HCT116 (cell line): ENCODE data around the gene POU2AF2. TPM values are rescaled to one million over a fixed set of nuclear protein-coding genes. Genes with fewer than 3 reads are reported as not detected.

Experiments used
- ATAC-seq: fragments of 200-7000 bp; cut with Tn5 transposase; 2 replicates; pipeline ENCODE4 v1.9.1; 2020; ENCODE audit warnings: mild to moderate bottlenecking, moderate library complexity
- BruUV-seq: library from RNA; stranded (reverse); fragments of 400-500 nt; replicated peaks from 2 replicates; lab custom pipeline; 2021; lab: Mats Ljungman, UMichigan
- CTCF ChIA-PET: fragments of 300-600 bp; sonication (Branson Sonifier 250); formaldehyde crosslinking; loops from one replicate; lab custom pipeline; 2021; ENCODE audit warnings: antibody characterized with exemption; lab: Charles Lee
- POLR2A ChIA-PET: fragments of 300-600, 350-600 bp; sonication (Branson Sonifier 250); formaldehyde crosslinking; loops from one replicate; lab custom pipeline; 2021; ENCODE audit warnings: antibody characterized with exemption; lab: Charles Lee
- RAD21 ChIA-PET, 2 experiments: fragments of 300-600 bp; sonication (Branson Sonifier 250); formaldehyde crosslinking; loops; one replicate each; lab custom pipeline; 2023; ENCODE audit warnings: low total read pairs in 2 of 2; ENCODE audit not compliant: uncharacterized antibody in 2 of 2, unreplicated experiment in 2 of 2, low non-redundant PET in 1 of 2; lab: Charles Lee
- DNase-seq: peaks from one replicate; pipeline ENCODE4 v3.0.0-alpha.2; 2010; ENCODE audit warnings: low read depth, low spot score
- H2AFZ ChIP-seq: fragments of 200-600 bp; shearing (Covaris generic), sonication (generic); 2 replicates; pipeline ENCODE4 v1.6.1; 2017; ENCODE audit warnings: low read depth, mixed run types, mixed read lengths, antibody characterized with exemption, low read length; ENCODE audit not compliant: poor library complexity, severe bottlenecking
- H3K27ac ChIP-seq: 2 replicates; pipeline ENCODE4 v1.5.1; 2012; ENCODE audit warnings: low read depth, low read length
- H3K27me3 ChIP-seq: fragments of 200-600 bp; sonication (generic); 2 replicates; pipeline ENCODE4 v1.6.1; 2016; ENCODE audit warnings: mixed run types, low read length, mixed read lengths; ENCODE audit not compliant: insufficient read depth
- H3K36me3 ChIP-seq, 2 experiments: fragments of 200-500 bp in 1 of 2; fragments of 200-600 bp in 1 of 2; sonication (Bioruptor generic) in 1 of 2; sonication (generic) in 1 of 2; 2 replicates each; pipeline versions ENCODE4 v1.5.1 to v1.6.1; 2014 to 2016; ENCODE audit warnings: low read length in 2 of 2, inconsistent platforms in 1 of 2, mixed read lengths in 1 of 2, mixed run types in 1 of 2; ENCODE audit not compliant: insufficient read depth in 2 of 2, control insufficient read depth in 1 of 2
- H3K4me1 ChIP-seq, 2 experiments: fragments of 200-600 bp in 1 of 2; sonication (generic) in 1 of 2; 2 replicates each; pipeline versions ENCODE4 v1.5.1 to v1.6.1; 2012 to 2017; ENCODE audit warnings: low read length in 2 of 2, inconsistent platforms in 1 of 2, mild to moderate bottlenecking in 1 of 2, mixed read lengths in 1 of 2, mixed run types in 1 of 2, moderate library complexity in 1 of 2; ENCODE audit not compliant: insufficient read depth in 2 of 2, control insufficient read depth in 1 of 2
- H3K4me2 ChIP-seq: fragments of 200-600 bp; sonication (generic); 2 replicates; pipeline ENCODE4 v1.6.1; 2017; ENCODE audit warnings: mixed run types, low read length, mixed read lengths
- H3K4me3 ChIP-seq, 2 experiments: fragments of 200-600 bp in 1 of 2; sonication (generic) in 1 of 2; replicated peaks in 1 of 2; 2 replicates each; pipeline ENCODE4 v1.5.1; 2011 to 2016; ENCODE audit warnings: low read length in 2 of 2, control low read depth in 1 of 2, low read depth in 1 of 2, mild to moderate bottlenecking in 1 of 2, mixed read lengths in 1 of 2, mixed run types in 1 of 2
- H3K79me2 ChIP-seq: fragments of 200-600 bp; sonication (generic); 2 replicates; pipeline ENCODE4 v1.6.1; 2017; ENCODE audit warnings: mild to moderate bottlenecking, mixed run types, low read length, moderate library complexity, mixed read lengths; ENCODE audit not compliant: insufficient read depth
- H3K9ac ChIP-seq: fragments of 200-600 bp; sonication (generic); 2 replicates; pipeline ENCODE4 v1.6.1; 2016; ENCODE audit warnings: low read length, mixed read lengths
- H3K9me2 ChIP-seq: fragments of 200-600 bp; sonication (generic), shearing (Covaris generic); 2 replicates; pipeline ENCODE4 v1.6.1; 2017; ENCODE audit warnings: mixed run types, mild to moderate bottlenecking, moderate library complexity; ENCODE audit not compliant: insufficient read depth
- H3K9me3 ChIP-seq, 2 experiments: fragments of 200-500 bp in 1 of 2; fragments of 200-600 bp in 1 of 2; sonication (Bioruptor generic) in 1 of 2; sonication (generic) in 1 of 2; 2 replicates each; pipeline ENCODE4 v1.6.1; 2014 to 2017; ENCODE audit warnings: low read length in 2 of 2, mixed read lengths in 2 of 2, inconsistent platforms in 1 of 2, low read depth in 1 of 2, mild to moderate bottlenecking in 1 of 2, mixed run types in 1 of 2, moderate library complexity in 1 of 2; ENCODE audit not compliant: control insufficient read depth in 1 of 2, insufficient read depth in 1 of 2
- H4K20me1 ChIP-seq: fragments of 200-600 bp; sonication (generic), shearing (Covaris generic); 2 replicates; pipeline ENCODE4 v1.6.1; 2017; ENCODE audit warnings: mixed run types, mild to moderate bottlenecking, moderate library complexity; ENCODE audit not compliant: insufficient read depth
- ATF3 ChIP-seq: IDR thresholded peaks from 2 replicates; pipeline ENCODE4 v1.6.1; 2012
- CBX3 ChIP-seq: IDR thresholded peaks from 2 replicates; pipeline ENCODE4 v1.6.1; 2012; ENCODE audit warnings: low read depth
- CEBPB ChIP-seq: IDR thresholded peaks from 2 replicates; pipeline ENCODE4 v1.6.1; 2012; ENCODE audit warnings: low read depth
- EGR1 ChIP-seq: IDR thresholded peaks from 2 replicates; pipeline ENCODE4 v1.6.1; 2012; ENCODE audit warnings: low read depth
- ELF1 ChIP-seq: IDR thresholded peaks from 2 replicates; pipeline ENCODE4 v1.6.1; 2012; ENCODE audit warnings: low read depth, borderline replicate concordance
- FOSL1 ChIP-seq: IDR thresholded peaks from 2 replicates; pipeline ENCODE4 v1.6.1; 2012; ENCODE audit warnings: low read depth
- JUND ChIP-seq: IDR thresholded peaks from 2 replicates; pipeline ENCODE4 v1.6.1; 2012
- POLR2A ChIP-seq: IDR thresholded peaks from 2 replicates; pipeline ENCODE4 v1.7.0; 2011; ENCODE audit warnings: borderline replicate concordance; ENCODE audit not compliant: insufficient read depth, insufficient read length; ENCODE audit errors: extremely low read depth
- POLR2AphosphoS5 ChIP-seq: IDR thresholded peaks from 2 replicates; pipeline ENCODE4 v1.6.1; 2011; ENCODE audit warnings: mild to moderate bottlenecking, low read depth, low read length, moderate library complexity
- RAD21 ChIP-seq: IDR thresholded peaks from 2 replicates; pipeline ENCODE4 v1.6.1; 2012; ENCODE audit warnings: low read depth, mild to moderate bottlenecking
- SIN3A ChIP-seq: IDR thresholded peaks from 2 replicates; pipeline ENCODE4 v1.6.1; 2012; ENCODE audit warnings: low read depth
- SRF ChIP-seq: IDR thresholded peaks from 2 replicates; pipeline ENCODE4 v1.6.1; 2012; ENCODE audit warnings: low read depth
- TCF7L2 ChIP-seq: IDR thresholded peaks from 2 replicates; pipeline ENCODE4 v1.7.0; 2011; ENCODE audit warnings: borderline replicate concordance, inconsistent platforms; ENCODE audit not compliant: insufficient read depth, insufficient read length; ENCODE audit errors: extremely low read depth
- YY1 ChIP-seq: IDR thresholded peaks from 2 replicates; pipeline ENCODE4 v1.6.1; 2011; ENCODE audit warnings: low read length, low read depth, moderate library complexity, mild to moderate bottlenecking; ENCODE audit not compliant: insufficient replicate concordance; ENCODE audit errors: extremely low read depth
- ZFX ChIP-seq: fragments of 450-650 bp; IDR thresholded peaks from 2 replicates; pipeline ENCODE4 v1.6.1; 2017
- ZNF274 ChIP-seq: fragments of 200-500 bp; sonication (Bioruptor generic); IDR thresholded peaks from 2 replicates; pipeline ENCODE4 v1.6.1; 2014; ENCODE audit warnings: mild to moderate bottlenecking, low read depth, low read length, inconsistent platforms
- intact Hi-C: fragments of 100-400 bp; cut with micrococcal nuclease; formaldehyde crosslinking; loops from 2 replicates; pipeline ENCODE4 v1.10.0; 2022
- total RNA-seq: library from RNA; stranded (reverse); gene quantifications from one replicate; pipeline ENCODE4 v1.2.1, GENCODE V29; 2021; ENCODE audit not compliant: unreplicated experiment
- TF ChIP-seq, protein P1 (sequence below): IDR thresholded peaks from 2 replicates; pipeline ENCODE4 v1.6.1; 2012
- TF ChIP-seq, protein P2 (sequence below): IDR thresholded peaks from 2 replicates; pipeline ENCODE4 v1.6.1; 2012; ENCODE audit warnings: low read depth
- TF ChIP-seq, protein P3 (sequence below), 3 experiments: fragments of 200-600 bp in 1 of 3; sonication (generic) in 1 of 3; IDR thresholded peaks in 2 of 3; conservative IDR thresholded peaks in 1 of 3; 2 replicates each; pipeline ENCODE4 v1.5.1; 2012 to 2017; ENCODE audit warnings: low read depth in 2 of 3, low read length in 2 of 3, antibody characterized with exemption in 1 of 3, borderline replicate concordance in 1 of 3, control low read depth in 1 of 3, mild to moderate bottlenecking in 1 of 3, mixed read lengths in 1 of 3, mixed run types in 1 of 3, moderate library complexity in 1 of 3; ENCODE audit not compliant: insufficient read depth in 1 of 3
- TF ChIP-seq, protein P4 (sequence below): IDR thresholded peaks from 2 replicates; pipeline ENCODE4 v1.6.1; 2011; ENCODE audit warnings: mild to moderate bottlenecking, low read length, moderate library complexity; ENCODE audit not compliant: insufficient replicate concordance; ENCODE audit errors: extremely low read depth

Gene POU2AF2
- total RNA-seq, 1 experiment from 2014 or later = not detected

DNA sequence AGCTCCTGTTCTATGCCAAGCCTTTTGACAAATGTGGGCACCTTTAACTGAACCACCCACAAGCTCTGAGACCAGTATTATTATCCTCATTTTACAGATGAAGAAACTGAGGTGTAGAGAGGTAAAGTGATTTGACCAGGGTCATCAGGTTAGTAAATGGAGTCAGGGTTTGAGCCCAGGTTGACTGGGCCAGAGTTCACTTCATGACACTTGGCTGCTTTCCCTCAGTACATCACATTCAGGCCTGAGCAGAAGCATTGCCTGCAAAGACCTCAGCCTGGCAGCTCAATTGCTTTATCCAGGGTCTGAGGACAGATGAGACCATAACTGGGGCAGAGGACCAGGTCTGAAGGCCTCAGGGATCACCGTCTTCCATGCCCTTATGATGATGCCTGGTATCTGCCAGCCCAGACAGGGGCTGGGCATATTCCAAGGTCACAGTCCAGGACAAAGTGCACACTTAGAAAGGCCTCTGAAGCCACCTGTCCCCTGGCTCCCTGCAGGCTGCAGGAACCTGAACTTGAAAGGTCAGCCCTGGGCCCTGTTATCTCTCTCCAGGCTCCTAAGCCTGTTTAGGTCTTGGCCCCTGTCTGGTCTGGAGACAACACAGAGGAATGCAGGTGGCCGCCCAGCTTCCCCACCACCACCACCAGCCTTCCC is 84.8 kb downstream of the POU2AF2 start:
- CTCF ChIA-PET = no interaction called here
- Histone ChIP-seq H3K9me3 (no peaks in the 10 kb centered on the region), H3K36me3 (no peaks in the 10 kb centered on the region), H3K27me3 (peaks cover 5% of the 10 kb centered on the region; the same call in 1 of the 2 replicates), H3K4me3 (no peak overlapping the region), H3K27ac (no peak overlapping the region), H3K4me1 (no peaks in the 10 kb centered on the region), H3K4me2 (no peak overlapping the region), H3K9ac (no peak overlapping the region), H3K9me2 (no peaks in the 10 kb centered on the region), H2AFZ (no peak overlapping the region), H3K79me2 (no peaks in the 10 kb centered on the region), H4K20me1 (no peaks in the 10 kb centered on the region)
- DNase-seq (no peak), ATAC-seq (no peak)
- RAD21 ChIA-PET = no interaction called here
- TF ChIP-seq ATF3 (no peak), TCF7L2 (no peak), SRF (no peak), RAD21 (no peak), ELF1 (no peak), FOSL1 (no peak), ZNF274 (no peak), SIN3A (no peak), CEBPB (no peak), EGR1 (no peak), YY1 (no peak), JUND (no peak), POLR2A (no peak), POLR2AphosphoS5 (no peak), ZFX (no peak), CBX3 (no peak)
- TF ChIP-seq, protein P1, sequence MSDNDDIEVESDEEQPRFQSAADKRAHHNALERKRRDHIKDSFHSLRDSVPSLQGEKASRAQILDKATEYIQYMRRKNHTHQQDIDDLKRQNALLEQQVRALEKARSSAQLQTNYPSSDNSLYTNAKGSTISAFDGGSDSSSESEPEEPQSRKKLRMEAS = no peak
- TF ChIP-seq, protein P2, sequence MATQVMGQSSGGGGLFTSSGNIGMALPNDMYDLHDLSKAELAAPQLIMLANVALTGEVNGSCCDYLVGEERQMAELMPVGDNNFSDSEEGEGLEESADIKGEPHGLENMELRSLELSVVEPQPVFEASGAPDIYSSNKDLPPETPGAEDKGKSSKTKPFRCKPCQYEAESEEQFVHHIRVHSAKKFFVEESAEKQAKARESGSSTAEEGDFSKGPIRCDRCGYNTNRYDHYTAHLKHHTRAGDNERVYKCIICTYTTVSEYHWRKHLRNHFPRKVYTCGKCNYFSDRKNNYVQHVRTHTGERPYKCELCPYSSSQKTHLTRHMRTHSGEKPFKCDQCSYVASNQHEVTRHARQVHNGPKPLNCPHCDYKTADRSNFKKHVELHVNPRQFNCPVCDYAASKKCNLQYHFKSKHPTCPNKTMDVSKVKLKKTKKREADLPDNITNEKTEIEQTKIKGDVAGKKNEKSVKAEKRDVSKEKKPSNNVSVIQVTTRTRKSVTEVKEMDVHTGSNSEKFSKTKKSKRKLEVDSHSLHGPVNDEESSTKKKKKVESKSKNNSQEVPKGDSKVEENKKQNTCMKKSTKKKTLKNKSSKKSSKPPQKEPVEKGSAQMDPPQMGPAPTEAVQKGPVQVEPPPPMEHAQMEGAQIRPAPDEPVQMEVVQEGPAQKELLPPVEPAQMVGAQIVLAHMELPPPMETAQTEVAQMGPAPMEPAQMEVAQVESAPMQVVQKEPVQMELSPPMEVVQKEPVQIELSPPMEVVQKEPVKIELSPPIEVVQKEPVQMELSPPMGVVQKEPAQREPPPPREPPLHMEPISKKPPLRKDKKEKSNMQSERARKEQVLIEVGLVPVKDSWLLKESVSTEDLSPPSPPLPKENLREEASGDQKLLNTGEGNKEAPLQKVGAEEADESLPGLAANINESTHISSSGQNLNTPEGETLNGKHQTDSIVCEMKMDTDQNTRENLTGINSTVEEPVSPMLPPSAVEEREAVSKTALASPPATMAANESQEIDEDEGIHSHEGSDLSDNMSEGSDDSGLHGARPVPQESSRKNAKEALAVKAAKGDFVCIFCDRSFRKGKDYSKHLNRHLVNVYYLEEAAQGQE = no peak
- TF ChIP-seq, protein P3, sequence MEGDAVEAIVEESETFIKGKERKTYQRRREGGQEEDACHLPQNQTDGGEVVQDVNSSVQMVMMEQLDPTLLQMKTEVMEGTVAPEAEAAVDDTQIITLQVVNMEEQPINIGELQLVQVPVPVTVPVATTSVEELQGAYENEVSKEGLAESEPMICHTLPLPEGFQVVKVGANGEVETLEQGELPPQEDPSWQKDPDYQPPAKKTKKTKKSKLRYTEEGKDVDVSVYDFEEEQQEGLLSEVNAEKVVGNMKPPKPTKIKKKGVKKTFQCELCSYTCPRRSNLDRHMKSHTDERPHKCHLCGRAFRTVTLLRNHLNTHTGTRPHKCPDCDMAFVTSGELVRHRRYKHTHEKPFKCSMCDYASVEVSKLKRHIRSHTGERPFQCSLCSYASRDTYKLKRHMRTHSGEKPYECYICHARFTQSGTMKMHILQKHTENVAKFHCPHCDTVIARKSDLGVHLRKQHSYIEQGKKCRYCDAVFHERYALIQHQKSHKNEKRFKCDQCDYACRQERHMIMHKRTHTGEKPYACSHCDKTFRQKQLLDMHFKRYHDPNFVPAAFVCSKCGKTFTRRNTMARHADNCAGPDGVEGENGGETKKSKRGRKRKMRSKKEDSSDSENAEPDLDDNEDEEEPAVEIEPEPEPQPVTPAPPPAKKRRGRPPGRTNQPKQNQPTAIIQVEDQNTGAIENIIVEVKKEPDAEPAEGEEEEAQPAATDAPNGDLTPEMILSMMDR (IDR thresholded peaks at IDR 0.05 in 2 of 3, conservative IDR thresholded peaks at IDR 0.05 in 1 of 3; ENCODE audit: borderline replicate concordance in 1 of 3, insufficient read depth in 1 of 3, low read depth in 2 of 3, low read length in 2 of 3) = no peak
- TF ChIP-seq, protein P4, sequence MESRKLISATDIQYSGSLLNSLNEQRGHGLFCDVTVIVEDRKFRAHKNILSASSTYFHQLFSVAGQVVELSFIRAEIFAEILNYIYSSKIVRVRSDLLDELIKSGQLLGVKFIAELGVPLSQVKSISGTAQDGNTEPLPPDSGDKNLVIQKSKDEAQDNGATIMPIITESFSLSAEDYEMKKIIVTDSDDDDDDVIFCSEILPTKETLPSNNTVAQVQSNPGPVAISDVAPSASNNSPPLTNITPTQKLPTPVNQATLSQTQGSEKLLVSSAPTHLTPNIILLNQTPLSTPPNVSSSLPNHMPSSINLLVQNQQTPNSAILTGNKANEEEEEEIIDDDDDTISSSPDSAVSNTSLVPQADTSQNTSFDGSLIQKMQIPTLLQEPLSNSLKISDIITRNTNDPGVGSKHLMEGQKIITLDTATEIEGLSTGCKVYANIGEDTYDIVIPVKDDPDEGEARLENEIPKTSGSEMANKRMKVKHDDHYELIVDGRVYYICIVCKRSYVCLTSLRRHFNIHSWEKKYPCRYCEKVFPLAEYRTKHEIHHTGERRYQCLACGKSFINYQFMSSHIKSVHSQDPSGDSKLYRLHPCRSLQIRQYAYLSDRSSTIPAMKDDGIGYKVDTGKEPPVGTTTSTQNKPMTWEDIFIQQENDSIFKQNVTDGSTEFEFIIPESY = no peak
- no TSS peak for BruUV-seq
- intact Hi-C loops = no loop called here
- POLR2A ChIA-PET = no interaction called here
